GM18909 (cell line): ENCODE results near the gene TECTB.

Source experiments
- ATAC-seq: cut with Tn5 transposase; IDR thresholded peaks from one replicate; pipeline ENCODE4 v1.9.1; 2021; ENCODE audit warnings: mild to moderate bottlenecking; ENCODE audit not compliant: unreplicated experiment, poor library complexity

TECTB gene

DNA sequence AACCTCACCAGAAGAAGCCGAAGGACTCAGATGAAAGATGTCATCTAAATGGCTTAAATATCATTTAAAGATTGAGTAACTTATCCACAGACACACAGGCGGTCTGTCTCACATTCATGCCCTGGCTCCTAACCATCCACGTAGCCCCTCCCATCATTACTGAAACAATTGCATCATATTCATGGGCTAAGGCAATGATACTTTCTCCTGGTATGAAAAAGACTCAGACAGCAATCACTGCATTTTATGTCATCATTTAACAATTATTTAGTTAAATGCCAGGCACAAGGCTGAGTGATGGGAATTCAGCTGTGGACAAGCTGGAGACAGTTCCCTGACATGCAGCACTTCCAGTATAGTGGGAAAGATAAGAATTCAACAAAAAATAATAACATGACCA, 11.2 kb upstream of the TECTB start:
- ATAC-seq: no peak

DNA sequence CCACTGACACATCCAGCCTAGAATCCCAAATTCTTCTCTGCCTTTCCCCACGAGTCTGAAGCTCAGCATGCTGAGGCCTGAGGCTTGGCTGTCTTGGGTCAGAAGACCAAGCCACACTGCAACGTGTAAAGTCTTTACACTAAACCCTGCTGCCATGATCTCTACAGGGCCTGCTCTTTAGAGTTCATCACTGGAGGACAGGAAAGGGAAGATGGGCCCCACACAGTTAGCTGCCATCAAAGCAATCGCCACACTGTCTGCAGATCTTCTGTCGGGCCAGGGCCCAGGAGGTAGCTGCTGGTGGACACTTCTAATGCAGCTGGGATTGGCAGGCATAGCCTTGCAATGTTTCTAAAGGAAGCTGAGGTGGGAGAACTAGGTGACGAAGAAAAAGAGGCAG, 8.4 kb upstream of the TECTB start:
- no peak for ATAC-seq

DNA sequence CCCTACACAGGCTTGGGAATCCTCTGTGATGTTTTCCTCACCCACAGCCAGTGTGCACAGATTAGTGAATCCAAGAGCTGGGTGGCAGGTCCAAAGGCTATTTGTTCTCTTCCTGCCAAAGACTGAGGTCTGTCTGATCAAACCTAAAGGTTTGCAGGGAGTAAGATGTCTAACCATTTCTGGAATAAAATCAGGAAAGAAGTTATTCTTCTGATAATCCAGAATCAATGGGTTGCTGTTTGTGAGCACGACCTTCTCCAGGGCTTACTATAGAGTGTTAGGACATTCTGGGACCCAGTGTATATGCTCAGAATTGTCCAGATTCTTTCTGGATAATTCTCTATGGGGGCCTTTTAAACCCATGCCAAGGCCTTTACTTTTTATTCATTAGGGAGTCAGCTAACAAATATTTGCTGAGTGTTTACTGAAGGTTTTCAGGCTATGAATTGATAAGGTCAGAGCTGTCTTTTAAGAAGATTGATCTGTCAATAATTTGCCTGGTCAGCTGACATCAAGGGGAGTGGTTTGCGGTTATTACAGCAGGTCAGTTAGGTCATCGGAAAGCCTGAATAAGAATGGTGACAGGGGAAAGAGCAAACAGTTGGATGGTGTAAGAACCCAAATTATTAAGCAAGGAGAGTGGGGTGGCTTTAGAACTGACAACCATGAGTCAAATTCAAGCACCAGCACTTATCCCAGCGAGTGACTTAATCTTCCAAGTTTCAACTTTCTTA, 7.5 kb upstream of the TECTB start:
- ATAC-seq: no peak

DNA sequence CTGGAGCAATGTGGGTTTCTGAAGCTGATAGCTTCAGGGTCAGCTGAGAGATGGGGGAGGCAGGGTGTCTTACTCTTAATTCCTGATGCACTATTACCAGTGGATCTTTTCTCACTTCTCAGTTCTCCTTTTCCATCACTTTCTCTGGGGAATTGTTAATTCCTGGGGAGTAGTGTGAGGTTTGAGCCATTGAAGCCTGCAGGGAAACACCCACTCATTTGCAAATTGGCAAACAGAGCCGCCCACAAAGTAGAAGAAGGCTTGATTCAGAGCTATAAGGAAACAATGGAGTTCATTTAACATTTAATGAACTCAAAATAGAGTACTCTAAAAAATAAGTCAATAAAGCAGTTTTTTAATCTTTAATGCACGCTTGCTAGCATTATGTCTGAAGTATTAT, 4.3 kb upstream of the TECTB start:
- no peak for ATAC-seq

DNA sequence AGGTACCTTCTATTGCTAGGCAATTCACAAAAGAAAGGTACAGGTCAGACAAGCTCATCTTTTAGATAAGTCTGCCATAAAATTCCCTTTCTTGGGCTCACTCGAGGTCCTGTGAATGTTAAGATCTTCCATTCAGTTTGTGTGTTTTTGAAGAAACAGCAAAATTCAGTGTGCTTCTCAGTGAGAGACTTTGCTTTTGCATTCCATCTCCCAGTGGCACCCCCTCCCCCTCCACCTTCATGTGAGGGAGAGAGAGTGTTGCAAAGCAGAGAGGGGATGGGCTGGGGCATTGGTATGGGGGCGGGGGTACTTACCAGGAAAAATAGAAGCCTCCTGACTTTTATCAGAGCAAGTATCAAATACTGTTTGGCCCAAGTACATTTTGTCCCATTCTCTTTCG, 3.8 kb upstream of the TECTB start:
- ATAC-seq: no peak

DNA sequence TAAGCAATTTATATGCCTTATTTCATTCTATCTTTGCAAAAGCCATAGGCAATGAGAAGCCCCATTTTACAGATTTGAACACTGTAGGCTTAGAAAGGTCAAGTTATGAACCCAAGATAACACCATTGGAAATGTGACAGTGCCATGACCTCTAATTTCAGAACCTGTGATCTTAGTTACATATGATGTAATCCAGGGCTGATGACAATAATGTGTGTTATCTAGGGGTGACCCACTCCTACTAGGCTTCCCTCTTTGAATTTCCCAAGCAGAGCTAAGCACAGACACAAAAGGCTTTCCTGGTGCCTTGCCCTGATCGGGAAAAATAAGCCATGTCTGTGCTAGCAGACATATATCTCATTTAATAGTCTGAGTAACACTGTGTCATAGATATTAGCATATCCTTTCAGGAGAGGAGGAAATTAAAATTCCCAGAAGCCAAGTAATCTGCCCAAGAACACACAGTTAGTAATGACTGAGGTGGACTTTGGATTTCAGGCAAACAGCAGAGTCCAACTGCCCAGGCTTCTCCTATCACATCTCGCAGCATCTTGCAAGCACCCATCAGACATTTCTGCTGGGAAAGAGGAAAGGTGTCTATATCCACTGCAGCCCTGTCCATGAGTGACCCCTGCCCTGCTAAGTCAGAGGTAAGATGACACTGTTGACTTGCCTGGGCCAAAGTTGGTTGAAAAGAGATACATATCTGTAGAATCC, 2.8 kb upstream of the TECTB start:
- no peak for ATAC-seq

DNA sequence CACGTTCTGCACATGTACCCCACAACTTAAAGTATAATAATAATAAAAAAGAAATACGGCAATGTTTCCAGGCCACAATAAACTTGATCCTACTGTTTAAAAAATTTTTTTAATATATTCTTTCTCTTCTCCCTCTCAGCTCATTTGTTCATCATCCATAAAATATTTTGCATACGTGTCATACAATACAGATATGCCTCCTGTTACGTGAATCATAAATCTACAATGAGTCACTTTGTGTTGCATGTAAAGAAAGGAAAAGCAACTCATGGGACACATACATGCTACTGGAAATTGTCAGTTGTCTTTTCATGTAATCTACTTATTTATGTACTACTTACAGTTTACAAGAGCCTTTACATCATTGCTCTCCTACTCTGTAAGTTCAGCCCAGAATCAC, 1.1 kb upstream of the TECTB start:
- ATAC-seq: no peak

DNA sequence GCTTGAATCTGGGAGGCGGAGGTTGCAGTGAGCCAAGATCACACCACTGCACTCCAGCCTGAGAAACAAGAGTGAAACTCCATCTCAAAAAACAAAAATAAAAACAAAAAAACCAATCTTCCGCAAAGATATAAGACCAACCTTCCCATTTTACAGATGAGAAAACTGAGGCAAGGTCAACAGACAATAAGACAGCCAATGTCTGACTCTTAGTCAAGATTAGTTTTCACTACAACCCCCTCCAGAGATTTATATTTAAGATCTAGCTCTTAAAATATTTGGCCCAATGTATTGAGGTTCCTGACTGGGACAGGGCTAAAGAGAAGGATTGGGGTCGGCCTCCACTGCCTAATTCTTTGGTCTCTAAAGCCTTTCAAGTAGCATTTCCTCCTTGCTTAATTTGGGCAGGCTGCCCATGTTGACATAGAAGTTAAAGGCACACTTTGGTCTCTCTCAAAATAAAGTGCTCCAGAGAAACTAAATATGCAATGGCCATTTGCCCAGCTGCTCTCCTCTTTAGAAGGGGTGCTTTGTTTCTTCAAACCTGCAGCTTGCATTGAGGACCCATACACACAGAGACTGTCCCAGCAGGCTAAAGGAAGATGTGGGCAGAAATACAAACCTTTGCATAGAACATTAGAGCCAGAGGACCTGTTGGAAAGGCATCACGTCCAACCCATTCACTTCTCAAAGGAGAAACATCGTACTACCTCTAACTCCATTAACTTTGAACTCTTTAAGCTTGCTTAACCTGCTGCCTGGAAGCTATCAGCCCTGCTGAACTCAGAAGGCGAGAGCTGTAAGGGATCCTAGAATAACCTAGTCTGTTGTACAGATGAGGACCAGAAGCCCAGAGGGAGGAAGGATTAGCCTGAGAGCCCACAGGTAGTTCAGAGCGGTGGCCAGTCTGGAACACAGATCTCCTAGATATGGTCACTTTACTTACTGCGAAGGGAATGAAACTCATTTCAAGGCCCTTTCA, 3.9 kb downstream of the TECTB start:
- no peak for ATAC-seq

DNA sequence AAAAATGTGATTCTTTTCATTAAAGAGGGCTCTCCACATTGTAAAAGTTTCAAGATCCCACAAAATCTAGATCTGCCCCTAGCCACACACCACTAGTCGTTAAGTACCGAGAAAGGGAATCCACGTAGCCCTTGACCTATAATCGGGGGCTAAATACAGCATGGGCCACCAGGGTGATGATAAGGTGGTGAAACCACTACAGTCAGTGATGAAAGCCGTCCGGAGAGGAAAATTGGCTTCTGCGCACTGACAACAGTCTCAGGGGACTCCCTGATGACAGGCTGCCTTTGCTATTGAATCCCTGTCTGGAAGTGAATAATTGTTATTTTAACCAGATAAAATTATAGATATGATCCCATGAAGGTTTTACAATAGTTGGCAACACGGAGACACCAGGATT, 4.6 kb downstream of the TECTB start:
- no peak for ATAC-seq

DNA sequence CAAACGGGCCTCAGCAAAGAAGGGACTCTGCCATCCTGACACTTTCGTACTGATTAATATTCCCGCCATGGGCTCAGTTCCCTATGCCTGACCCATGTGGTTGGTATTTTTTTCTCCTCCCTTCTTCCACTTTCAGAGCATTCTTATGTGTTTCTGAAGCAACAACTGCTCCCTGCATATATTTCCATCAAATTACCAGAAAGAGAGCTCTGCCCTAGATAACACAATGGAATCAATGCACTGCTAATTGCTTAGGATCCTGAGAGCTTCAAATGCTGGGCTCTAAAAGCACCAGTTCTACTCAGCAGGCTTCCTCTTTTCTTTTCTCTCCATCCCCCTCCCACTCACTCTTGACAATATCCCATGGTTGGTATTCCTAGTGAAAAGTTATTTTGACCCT, 5.3 kb downstream of the TECTB start:
- no peak for ATAC-seq

DNA sequence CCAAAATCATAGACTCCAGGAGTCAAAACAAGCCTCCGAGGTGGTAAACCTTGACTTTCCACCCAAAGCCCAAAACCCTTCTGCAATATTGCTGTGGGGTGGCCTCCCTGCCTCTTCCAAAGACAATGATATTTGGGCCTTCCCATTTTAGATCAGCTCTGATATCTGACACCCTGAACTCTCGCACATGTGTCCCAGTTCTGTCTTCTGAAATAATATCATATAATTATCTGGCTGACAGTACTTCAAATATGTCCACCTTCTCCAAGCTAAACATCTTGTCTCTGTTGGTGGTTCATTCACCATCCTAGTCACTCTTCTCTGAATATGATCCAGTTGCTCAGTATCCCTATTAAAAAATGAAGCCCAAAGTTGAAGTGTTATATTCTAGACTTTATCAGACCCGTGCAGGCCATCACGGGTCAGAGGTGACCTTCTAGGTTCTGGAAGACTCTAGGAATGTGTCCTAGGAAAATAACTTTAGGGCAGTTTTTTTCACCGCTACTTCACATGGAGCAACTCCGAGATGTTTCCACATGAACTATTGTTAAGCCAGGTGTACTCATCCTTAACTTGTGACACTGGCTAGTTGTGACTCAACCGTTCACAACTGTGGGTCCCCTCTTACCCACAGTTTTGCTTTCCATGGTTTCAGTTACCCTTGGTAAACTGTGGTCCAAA, 6.3 kb downstream of the TECTB start:
- ATAC-seq: no peak

DNA sequence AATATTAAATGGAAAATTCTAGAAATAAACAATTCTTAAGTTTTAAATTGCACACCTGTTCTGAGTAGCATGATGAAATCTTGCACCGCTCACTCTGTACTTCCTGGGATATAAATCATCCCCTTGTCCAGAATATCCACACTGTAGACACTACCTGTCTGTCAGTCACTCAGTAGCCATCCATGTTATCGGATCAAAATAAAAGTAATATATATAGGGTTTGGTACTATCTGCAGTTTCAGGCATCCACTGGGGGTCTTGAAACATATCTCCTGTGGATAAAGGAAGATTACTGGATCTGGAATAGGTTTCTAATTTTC, 6.8 kb downstream of the TECTB start:
- ATAC-seq: no peak

DNA sequence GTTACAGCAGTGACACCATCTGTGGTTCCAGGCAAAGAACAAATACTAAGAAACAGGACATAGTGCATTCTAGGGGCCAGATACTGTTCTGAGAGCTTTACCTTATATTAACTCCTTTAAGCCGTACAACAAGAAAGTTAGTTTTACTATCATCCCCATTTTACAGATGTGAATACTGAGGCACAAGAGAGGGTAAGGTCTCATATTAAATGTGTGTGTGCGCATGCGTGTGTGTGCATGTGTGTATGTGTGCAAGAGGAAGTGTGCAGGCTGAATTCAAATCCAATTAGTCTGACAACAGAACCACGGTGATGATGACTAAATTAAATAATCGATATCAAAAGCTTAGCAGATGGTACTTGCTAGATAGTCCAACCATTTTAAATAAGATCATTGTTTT, 11.0 kb downstream of the TECTB start:
- ATAC-seq: no peak

DNA sequence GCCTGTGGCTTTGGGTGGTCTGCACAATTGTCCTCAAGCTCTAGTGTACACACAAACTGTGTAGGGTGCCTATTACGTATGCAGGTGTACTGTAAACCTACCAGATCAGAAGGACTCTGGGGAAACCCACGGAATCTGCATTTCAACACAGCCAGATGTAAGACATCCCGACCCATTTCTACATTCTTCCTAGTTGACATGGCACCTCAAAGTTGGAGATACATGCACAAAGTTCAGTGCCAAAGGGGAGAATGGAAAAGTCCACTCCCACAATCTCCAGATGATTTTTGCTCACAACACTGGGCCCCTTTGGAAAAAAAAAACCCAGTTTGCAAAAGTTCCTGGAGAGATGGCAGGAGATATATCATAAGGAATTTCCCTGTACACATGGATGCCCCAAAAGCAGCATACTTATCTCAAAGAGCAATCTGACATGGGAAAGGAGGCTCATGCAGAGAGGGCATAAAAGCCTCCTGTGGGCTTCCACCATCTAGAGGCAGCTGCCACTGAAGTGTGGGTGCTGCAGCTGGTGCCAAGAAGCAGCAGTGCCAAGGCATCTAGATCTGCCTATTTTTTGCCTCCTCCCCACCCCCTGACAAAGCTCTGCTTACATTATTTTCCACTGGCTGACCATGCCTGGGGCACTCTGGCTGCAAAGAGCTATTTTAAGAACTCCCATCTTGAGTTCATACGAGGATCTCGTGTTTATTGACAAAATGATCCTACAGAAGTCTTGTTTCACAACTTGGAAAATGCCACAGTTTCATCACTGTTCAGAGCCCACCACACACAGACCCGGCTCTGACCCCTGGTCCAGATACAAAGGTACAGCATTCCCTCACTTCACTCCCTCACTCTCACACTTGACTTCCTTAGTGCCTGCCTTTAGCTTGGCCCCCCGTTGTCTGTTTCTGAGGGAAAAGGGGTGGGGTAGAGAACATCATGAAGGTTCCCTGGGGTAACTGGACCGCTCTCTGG, 12.9 kb downstream of the TECTB start:
- no peak for ATAC-seq

DNA sequence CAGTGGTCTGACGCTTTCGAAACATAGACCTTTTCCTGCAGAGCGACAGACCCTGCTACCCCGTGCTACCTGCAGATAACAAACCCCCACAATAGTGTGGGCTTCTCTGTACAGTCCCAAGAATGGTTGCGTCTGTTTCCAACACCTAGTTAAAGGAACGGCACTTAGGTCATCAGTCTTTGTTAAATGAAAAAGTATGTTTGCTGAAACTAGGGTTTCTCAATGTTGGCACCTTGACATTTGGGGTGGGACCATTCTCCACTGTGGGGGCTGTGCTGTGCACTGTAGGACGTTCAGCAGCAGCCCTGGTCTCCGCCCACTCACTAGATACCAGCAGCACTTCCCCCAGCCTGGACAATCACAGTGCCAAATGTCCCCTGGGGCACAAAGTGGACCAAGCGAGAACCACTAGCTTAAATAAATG, 13.7 kb downstream of the TECTB start:
- ATAC-seq: no peak

DNA sequence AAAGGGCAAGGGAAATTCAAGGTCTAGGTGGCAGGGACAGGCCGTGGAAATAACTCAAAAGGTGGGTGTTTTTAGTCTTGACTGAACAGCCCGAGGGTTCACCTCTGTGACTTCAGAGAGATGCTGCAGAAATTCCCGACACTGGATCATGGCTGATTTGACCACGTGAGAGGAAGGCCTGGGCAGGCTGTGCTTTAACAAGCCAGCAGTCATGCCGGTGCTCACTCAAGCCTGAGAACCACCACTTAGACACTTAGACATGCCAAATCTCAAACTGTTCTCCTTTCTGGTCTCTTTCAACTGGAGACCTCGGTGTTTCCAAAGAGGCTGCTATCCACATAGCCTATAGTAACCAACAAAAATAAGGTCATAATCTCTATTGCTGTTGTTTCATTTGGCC, 15.4 kb downstream of the TECTB start:
- no peak for ATAC-seq

DNA sequence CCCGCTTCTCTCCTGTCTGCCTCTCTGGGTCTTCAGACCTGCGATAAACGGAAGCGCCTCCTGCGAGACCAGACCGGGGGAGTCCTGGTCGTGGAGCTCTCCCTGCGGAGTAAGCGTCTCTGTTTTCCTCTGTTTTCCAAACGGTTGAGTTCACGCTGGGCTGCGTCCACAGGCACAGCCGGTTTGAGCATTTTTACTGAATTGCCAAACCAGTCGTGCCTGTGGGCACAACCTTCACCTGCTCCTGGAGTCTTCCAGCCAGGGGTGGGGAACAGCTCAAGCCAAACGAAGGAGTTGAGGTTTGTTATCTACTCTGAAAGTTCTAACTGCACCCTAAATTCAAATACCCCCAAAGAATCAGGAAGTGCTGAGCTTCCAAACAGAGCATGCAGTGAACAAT, 16.3 kb downstream of the TECTB start:
- ATAC-seq: no peak

DNA sequence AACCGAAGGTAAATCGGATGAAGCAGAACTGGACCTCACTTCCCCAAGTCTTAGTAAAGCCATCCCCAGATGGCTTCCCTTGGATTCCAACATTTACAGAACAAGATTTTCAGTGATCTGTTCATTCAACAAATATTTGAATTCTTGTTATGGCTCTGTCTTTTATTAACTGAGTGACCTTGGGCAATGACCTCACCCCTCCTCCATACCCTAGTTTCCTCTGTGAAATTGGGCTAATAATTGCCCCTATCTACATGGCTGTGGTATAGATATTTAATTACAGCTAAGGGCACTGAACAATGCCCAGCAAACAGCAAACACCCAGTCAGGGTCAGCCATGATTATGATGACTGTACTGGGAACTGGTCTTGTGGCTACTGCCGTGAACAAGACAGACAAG, 19.1 kb downstream of the TECTB start:
- no peak for ATAC-seq

DNA sequence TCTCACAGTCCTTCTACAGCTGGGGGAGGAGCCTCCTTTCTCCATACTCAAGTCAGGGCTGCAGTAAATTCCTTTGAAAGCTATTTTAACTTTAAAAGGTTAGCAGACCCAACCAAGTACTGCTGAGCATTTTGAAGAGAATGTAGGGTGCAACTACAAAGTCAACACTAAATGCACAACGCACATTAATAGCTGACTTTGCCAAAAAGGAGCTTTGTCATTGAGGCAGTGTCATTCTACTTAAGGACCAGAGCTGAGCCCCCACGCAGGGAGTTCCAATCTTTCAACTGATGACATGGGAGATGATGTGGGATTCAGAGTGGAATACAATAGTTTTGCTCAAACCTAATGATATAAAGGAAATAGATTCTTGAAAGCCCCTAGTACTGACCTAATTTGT, 20.3 kb downstream of the TECTB start:
- ATAC-seq: no peak
